Measurements from ENCODE around the gene PLOD1. TPM values are rescaled to one million over a fixed set of nuclear protein-coding genes. Genes with fewer than 3 reads are reported as not detected.

The PLOD1 gene
- polyA plus RNA-seq, 1 experiment: 314 TPM

DNA sequence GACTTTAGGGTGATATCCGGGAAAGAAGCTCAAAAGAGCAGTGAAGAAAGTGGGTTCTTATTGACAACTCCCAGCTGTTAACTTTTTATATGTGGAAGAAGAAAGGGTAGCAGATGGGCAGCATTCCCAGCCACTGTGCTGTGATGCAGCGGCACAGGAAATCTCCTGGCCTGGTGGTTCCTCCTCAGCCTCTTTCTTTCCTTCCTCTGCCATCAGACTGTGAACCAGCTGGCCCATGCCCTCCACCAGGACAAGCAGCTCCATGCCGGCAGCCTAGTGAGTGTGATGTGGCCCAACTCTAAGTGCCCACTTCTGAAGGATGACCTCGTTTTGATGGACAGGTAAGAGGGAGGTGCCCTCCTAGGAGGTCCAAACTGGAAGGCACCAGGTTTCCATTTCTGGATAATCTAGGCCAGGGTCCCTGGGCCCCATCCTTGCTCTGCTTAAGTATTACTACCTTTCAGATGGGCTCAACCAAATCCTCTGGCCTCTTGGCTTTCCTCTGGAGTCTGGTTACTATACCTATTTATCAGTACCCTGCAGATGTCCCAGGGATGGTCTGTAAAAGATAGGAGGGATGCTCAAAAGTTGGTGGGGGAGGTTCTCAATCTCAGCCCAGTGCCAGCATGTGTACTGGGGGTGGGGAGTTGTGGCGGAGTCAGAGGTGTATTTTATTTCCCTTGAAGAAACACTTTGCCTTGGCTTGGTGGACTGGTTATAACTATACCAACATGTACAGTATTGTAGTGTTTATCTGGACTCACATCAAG lies 62.7 kb downstream of the PLOD1 start:
- ChIA-PET CTCF (interaction anchor here (0.6 kb wide), 1 partner anchor 16 kb away, joined by 6 read pairs; no protein-coding TSS in a partner anchor), POLR2A (interaction anchor here (0.6 kb wide), 1 partner anchor 88 kb away, joined by 7 read pairs; no protein-coding TSS in a partner anchor)
- TF ChIP-seq CTCF (IDR thresholded peaks at IDR 0.05; ENCODE audit: low read depth, low read length): no peak

DNA sequence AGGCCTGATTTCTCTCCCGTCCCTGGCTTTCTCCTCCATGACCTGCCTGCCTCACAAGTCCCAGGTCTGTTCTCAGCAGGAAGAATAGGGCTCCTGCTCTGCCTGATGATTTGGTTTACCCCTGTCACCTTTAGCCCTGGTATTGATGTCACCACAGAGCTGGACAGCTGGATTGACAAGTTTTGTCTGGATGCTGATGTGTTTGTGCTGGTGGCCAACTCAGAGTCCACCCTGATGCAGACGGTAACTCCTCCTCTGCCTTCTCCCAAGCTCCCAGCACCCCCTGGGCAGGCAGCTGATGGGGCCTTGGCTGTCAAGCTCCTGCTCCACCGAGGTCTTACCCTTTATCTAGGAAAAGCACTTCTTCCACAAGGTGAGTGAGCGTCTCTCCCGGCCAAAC lies 64.1 kb downstream of the PLOD1 start:
- POLR2A ChIA-PET: no interaction called here
- Histone ChIP-seq H3K27ac (ENCODE audit: low read depth, low read length) (no peak overlapping the region), H3K27me3 (ENCODE audit: control insufficient read depth, insufficient read depth, low read length) (no peaks in the 10 kb centered on the region), H3K4me3 (ENCODE audit: low read depth, low read length) (no peak overlapping the region), H3K9me3 (ENCODE audit: control insufficient read depth, insufficient read depth, low read length) (peaks cover 4% of the 10 kb centered on the region; the same call in 1 of the 2 replicates)
- CTCF ChIA-PET: no interaction called here
- DNase-seq (ENCODE audit: low read depth, low spot score): no peak
- TF ChIP-seq CTCF (IDR thresholded peaks at IDR 0.05; ENCODE audit: low read depth, low read length): no peak

More for the DNA sequence above, 62.7 kb downstream of the PLOD1 start:
- no peak overlapping the region for H3K4me3 ChIP-seq (ENCODE audit: low read depth, low read length)
- DNase-seq (ENCODE audit: low read depth, low spot score): no peak
- no peak overlapping the region for H3K27ac ChIP-seq (ENCODE audit: low read depth, low read length)
- no peaks in the 10 kb centered on the region for H3K27me3 ChIP-seq (ENCODE audit: control insufficient read depth, insufficient read depth, low read length)
- H3K9me3 ChIP-seq (ENCODE audit: control insufficient read depth, insufficient read depth, low read length): peaks cover 4% of the 10 kb centered on the region; the same call in 1 of the 2 replicates

DNA sequence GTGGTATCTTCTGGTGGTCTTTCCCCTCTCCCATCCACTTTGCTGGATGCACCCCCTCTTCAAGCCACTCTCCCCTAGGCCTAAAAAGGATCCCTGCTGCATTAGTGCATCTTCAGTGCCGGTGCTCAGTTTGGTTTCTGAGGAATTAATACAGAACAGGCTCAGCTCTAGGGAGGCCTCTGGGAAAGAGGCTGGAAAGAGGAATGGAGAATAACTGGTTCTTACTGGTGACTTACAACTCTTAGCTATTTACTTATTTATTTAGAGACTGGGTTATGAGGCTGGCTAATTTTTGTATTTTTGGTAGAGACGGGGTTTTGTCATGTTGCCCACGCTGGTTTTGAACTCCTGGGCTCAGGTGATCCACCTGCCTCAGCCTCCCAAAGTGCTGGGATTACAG lies 64.7 kb downstream of the PLOD1 start:
- peaks cover 4% of the 10 kb centered on the region; the same call in 1 of the 2 replicates for H3K9me3 ChIP-seq (ENCODE audit: control insufficient read depth, insufficient read depth, low read length)
- no peak overlapping the region for H3K27ac ChIP-seq (ENCODE audit: low read depth, low read length)
- no peak overlapping the region for H3K4me3 ChIP-seq (ENCODE audit: low read depth, low read length)
- no peak for TF ChIP-seq CTCF (IDR thresholded peaks at IDR 0.05; ENCODE audit: low read depth, low read length)
- POLR2A ChIA-PET: no interaction called here
- CTCF ChIA-PET: no interaction called here
- no peaks in the 10 kb centered on the region for H3K27me3 ChIP-seq (ENCODE audit: control insufficient read depth, insufficient read depth, low read length)
- DNase-seq (ENCODE audit: low read depth, low spot score): no peak

DNA sequence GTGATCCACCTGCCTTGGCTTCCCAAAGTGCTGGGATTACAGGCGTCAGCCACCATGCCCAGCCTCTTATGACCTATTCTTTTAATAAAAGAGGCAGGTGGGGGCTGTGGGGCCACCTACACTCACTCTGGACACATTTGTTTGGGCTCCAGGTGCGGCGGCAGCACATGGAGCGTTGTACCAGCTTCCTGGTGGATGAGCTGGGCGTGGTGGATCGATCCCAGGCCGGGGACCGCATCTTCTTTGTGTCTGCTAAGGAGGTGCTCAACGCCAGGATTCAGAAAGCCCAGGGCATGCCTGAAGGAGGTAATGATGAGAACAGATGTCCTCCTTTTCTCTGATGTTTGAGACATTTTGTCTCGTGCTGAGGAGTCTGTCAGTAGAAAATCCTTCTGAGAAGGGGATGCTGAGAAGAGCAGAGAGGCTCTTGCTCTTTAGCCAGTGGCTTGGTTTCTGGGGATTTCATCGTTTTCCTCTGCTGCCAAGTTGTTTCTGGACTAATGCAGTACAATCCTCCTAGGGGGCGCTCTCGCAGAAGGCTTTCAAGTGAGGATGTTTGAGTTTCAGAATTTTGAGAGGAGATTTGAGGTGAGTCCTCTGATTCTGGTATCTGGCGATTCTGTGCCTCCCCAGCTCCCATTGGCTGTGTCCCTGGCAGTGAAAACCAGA lies 66.9 kb downstream of the PLOD1 start:
- H3K9me3 ChIP-seq (ENCODE audit: control insufficient read depth, insufficient read depth, low read length): peaks cover 4% of the 10 kb centered on the region; the same call in 1 of the 2 replicates
- ChIA-PET POLR2A (no interaction called here), CTCF (interaction anchor here (0.8 to 1.7 kb wide), 2 partner anchors 8 to 123 kb away, joined by 3 to 5 read pairs; no protein-coding TSS in a partner anchor)
- H3K27me3 ChIP-seq (ENCODE audit: control insufficient read depth, insufficient read depth, low read length): no peaks in the 10 kb centered on the region
- H3K27ac ChIP-seq (ENCODE audit: low read depth, low read length): peak overlapping the region; percentile 31
- DNase-seq (ENCODE audit: low read depth, low spot score): peak; percentile 15
- no peak overlapping the region for H3K4me3 ChIP-seq (ENCODE audit: low read depth, low read length)
- peak; percentile 52 for TF ChIP-seq CTCF (IDR thresholded peaks at IDR 0.05; ENCODE audit: low read depth, low read length)

Data from AG04450 (cell line).